Pancreas (tissue), 10 donors: ENCODE measurements around the gene IFIH1. TPM values are rescaled to one million over a fixed set of nuclear protein-coding genes. Genes with fewer than 3 reads are reported as not detected.

Source experiments
- ATAC-seq, 4 donors: fragments of 200-7000 bp; cut with Tn5 transposase; one replicate each; pipeline versions ENCODE4 v1.8.0 to v1.9.1; 2020; ENCODE audit warnings: mild to moderate bottlenecking in 4 of 4, moderate library complexity in 4 of 4
- DNase-seq, 6 donors: peaks; one replicate each; pipeline ENCODE4 v3.0.0-alpha.2; 2020
- FAIRE-seq: peaks from 2 replicates; lab custom pipeline; 2012; peaks lifted over from hg19 to GRCh38; lab: Jason Lieb, UNC
- H3K27ac ChIP-seq, 4 donors: fragments of 200-600 bp; sonication (generic); 1 replicate in 3 of 4; 2 replicates in 1 of 4; pipeline versions ENCODE4 v1.5.0 to v1.8.0; 2020
- H3K27me3 ChIP-seq, 4 donors: fragments of 200-600 bp; one replicate each; pipeline ENCODE4 v1.8.0; 2021
- H3K36me3 ChIP-seq, 3 donors: fragments of 200-600 bp; sonication (generic) in 1 of 3; one replicate each; pipeline versions ENCODE4 v1.5.0 to v1.8.0; 2020 to 2021
- H3K4me1 ChIP-seq, 3 donors: fragments of 200-600 bp; one replicate each; pipeline ENCODE4 v1.8.0; 2021
- H3K4me3 ChIP-seq, 4 donors: fragments of 200-600 bp; sonication (generic) in 2 of 4; one replicate each; pipeline versions ENCODE4 v1.5.0 to v1.8.0; 2020 to 2021
- H3K9me3 ChIP-seq, 4 donors: fragments of 200-600 bp; one replicate each; pipeline ENCODE4 v1.8.0; 2021
- WGBS, 2 donors: extraction: QIAGEN DNeasy Blood & Tissue Kit; methylation state at CpG; one replicate each; pipeline ENCODE4 v1.1.7; 2013; 5-methylcytosine and 5-hydroxymethylcytosine counted together
- intact Hi-C, 3 donors: fragments of 100-400 bp; cut with DNase I; formaldehyde crosslinking; loops; one replicate each; pipeline versions ENCODE4 v1.11.1 to v1.14.2; 2022
- polyA plus RNA-seq, 2 donors: library from polyadenylated mRNA; stranded (reverse); fragments of 200-250 nt; gene quantifications; one replicate each; pipeline ENCODE4 v1.2.3, GENCODE V29; 2013
- total RNA-seq, 6 donors: library from RNA; stranded (reverse); fragmentation: NEBNext Ultra II Directional in 4 of 6; extraction: Animal tissue kit (Norgen Biotek cat#: 25700) in 4 of 6; gene quantifications; one replicate each; pipeline versions ENCODE4 v1.2.1 to v1.2.4, GENCODE V29; 2021 to 2023
- TF ChIP-seq, protein P1 (sequence below), 4 donors: fragments of 200-600 bp; sonication (generic) in 3 of 4; IDR thresholded peaks; one replicate each; pipeline versions ENCODE4 v1.5.0 to v1.8.0; 2021; ENCODE audit warnings: antibody characterized with exemption in 4 of 4
- donor health status: healthy with polysubstance abuse.
- donor health status: DM: no; HTN: no; CAD: no; lungs with moderate emphysema.
- donor health status: DM: no; HTN: no; CAD: no.
- donor health status: control.
- donor health status: control.
- donor health status: Bipolar disorder and iron deficiency.
- donor health status: DM: yes; HTN: yes; CAD: no.
- donor health status: DM: no; HTN: no; CAD: no.
- donor health status: DM: no; HTN: no; CAD: no.
- donor health status: DM: yes; HTN: yes; CAD: no.

IFIH1 gene
- total and polyA plus RNA-seq, 8 donors: 5.7 to 19.5 (median 7.3) TPM

DNA sequence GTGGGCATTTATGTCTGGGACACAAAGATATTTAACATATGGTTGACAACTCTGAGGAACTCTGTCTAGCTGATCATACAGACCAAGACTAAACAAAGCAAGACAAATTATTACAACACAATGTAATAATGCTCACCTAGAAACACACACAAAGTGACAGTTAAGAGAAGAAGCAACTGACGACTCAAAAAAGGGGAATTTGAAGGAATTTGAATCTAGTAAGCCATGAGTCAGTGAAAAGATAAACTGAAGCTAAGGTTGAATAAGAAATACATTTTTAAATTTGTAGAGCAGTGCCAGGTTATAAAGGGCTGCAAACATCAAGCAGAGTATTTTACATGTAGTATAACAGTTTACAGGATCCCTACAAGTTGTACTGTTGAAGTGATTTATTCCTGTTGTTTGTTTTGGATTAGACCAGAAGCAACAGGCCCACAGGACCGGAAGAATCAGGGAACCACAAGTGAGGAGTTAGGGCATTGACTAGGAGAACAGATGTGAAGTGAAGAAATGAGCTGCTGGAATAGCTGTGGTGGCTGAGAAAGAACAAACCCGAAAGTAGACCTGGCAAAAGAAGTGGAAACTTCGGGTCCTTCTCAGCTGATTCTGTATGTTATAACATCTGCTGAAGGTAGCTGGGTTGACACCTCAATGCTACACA lies 35.6 kb downstream of the IFIH1 start:
- TF ChIP-seq, protein P1, sequence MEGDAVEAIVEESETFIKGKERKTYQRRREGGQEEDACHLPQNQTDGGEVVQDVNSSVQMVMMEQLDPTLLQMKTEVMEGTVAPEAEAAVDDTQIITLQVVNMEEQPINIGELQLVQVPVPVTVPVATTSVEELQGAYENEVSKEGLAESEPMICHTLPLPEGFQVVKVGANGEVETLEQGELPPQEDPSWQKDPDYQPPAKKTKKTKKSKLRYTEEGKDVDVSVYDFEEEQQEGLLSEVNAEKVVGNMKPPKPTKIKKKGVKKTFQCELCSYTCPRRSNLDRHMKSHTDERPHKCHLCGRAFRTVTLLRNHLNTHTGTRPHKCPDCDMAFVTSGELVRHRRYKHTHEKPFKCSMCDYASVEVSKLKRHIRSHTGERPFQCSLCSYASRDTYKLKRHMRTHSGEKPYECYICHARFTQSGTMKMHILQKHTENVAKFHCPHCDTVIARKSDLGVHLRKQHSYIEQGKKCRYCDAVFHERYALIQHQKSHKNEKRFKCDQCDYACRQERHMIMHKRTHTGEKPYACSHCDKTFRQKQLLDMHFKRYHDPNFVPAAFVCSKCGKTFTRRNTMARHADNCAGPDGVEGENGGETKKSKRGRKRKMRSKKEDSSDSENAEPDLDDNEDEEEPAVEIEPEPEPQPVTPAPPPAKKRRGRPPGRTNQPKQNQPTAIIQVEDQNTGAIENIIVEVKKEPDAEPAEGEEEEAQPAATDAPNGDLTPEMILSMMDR (IDR thresholded peaks at IDR 0.05): no peak
- Histone ChIP-seq H3K27me3 (no peaks in the 10 kb centered on the region), H3K9me3 (no peaks in the 10 kb centered on the region), H3K4me3 (no peak overlapping the region), H3K4me1 (no peaks in the 10 kb centered on the region), H3K36me3 (peaks cover 0 to 10% (median 2%) of the 10 kb centered on the region in 3 donors), H3K27ac (no peak overlapping the region)
- no peak for DNase-seq
- no peak for ATAC-seq
- FAIRE-seq: no peak
- intact Hi-C loops: no loop called here
- WGBS, 2 donors: 66 to 86% methylated on average over 4 of the region's 4 CpGs

DNA sequence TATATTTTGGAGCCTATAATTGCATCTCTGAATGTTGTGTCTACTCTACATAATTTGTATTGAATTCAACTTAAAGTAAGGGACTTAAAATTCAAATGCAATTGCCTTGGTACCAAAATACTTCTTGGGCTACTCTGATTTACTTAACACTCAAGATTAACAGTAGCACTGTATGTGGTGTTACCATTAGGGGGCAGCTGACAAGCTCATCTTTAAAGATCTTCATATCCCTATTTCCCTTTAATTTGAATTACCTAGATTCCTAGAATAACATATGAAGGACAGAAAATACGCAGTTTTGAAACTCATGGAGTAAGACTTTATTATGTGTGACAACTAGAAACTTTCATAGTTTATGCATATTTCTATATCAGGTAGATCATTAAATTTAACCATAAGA lies 37.8 kb downstream of the IFIH1 start:
- intact Hi-C loops: no loop called here
- Histone ChIP-seq H3K27ac (no peak overlapping the region), H3K36me3 (peaks cover 0 to 17% (median 6%) of the 10 kb centered on the region in 3 donors), H3K4me3 (no peak overlapping the region), H3K4me1 (no peaks in the 10 kb centered on the region), H3K9me3 (no peaks in the 10 kb centered on the region), H3K27me3 (no peaks in the 10 kb centered on the region)
- ATAC-seq (no peak), FAIRE-seq (no peak), DNase-seq (no peak)
- TF ChIP-seq, protein P1 (IDR thresholded peaks at IDR 0.05): no peak
- WGBS, 2 donors: 92% methylated on average over 1 of the region's 1 CpG

DNA sequence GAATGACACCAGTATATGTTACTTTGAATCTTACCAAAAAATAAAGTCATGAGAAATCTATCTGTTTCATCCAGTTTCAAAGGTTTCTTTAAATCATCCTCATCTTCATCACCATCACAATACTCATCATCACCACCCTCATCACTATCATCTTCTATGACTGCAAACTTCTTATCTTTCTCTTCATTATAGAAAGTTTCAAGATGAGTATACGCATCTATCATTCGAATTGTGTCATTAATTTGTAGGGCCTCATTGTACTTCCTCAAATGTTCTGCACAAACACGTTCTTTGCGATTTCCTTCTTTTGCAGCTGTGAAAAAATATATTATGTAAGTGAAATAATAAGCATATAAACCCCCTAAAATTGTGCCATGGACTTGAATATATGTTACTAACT lies 41.1 kb downstream of the IFIH1 start:
- ATAC-seq: no peak
- WGBS, 2 donors: 92 to 93% methylated on average over 4 of the region's 4 CpGs
- H3K4me3 ChIP-seq: no peak overlapping the region

DNA sequence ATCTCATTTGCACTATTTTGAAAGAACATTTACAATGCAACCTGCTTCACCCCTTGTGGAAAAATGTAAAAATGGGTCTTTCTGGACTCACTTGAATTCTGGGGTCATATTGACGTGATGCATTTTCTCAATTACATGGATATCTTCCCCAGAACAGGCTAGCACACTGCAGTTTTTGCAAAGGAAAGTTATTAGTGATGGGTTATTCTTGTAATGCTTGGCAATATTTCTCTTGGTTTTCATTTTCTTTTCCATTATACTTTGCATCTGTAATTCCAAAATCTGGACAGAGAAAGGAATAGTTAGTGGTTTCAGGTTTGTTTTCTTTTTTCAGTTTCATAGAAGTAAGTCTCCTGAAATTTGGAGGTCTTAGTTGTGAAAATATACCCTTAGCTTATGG lies 50.5 kb downstream of the IFIH1 start:
- H3K4me3 ChIP-seq: no peak overlapping the region
- no peaks in the 10 kb centered on the region for H3K4me1 ChIP-seq
- H3K36me3 ChIP-seq: peaks cover 0 to 24% (median 0%) of the 10 kb centered on the region in 3 donors
- TF ChIP-seq, protein P1 (IDR thresholded peaks at IDR 0.05): no peak
- H3K27ac ChIP-seq: no peak overlapping the region
- DNase-seq (no peak), ATAC-seq (no peak), FAIRE-seq (no peak)
- intact Hi-C loops: no loop called here
- H3K9me3 ChIP-seq: no peaks in the 10 kb centered on the region
- no peaks in the 10 kb centered on the region for H3K27me3 ChIP-seq
- 91 to 100% methylated on average over 1 of the region's 1 CpG for WGBS, 2 donors

More for the DNA sequence above, 41.1 kb downstream of the IFIH1 start:
- TF ChIP-seq, protein P1 (IDR thresholded peaks at IDR 0.05): no peak
- Histone ChIP-seq H3K4me1 (no peaks in the 10 kb centered on the region), H3K36me3 (peaks cover 0 to 25% (median 6%) of the 10 kb centered on the region in 3 donors), H3K9me3 (no peaks in the 10 kb centered on the region), H3K27me3 (no peaks in the 10 kb centered on the region), H3K27ac (no peak overlapping the region)
- FAIRE-seq (no peak), DNase-seq (no peak)
- intact Hi-C loops: no loop called here

DNA sequence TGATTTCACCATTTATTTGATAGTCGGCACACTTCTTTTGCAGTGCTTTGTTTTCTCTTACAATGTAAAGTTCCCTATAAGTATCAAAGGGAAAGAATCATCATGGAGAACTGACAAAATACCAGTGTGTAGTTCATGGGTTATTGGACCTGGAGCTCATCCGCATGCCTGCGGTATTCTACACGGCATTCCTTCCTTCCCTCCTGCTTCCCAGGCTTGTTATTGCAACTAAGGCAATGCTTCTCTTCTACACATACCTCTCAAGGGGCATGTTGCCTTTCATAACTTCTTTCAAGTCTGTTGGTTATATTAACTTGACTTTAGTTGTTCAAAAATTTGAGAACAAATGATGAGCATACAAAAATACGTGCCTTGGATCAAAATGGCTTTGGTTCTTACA lies 51.0 kb downstream of the IFIH1 start:
- H3K4me1 ChIP-seq: no peaks in the 10 kb centered on the region
- no peaks in the 10 kb centered on the region for H3K9me3 ChIP-seq
- ATAC-seq (no peak), FAIRE-seq (no peak), DNase-seq (no peak)
- 91 to 95% methylated on average over 5 of the region's 5 CpGs for WGBS, 2 donors
- TF ChIP-seq, protein P1 (IDR thresholded peaks at IDR 0.05): no peak
- H3K27ac ChIP-seq: no peak overlapping the region
- H3K36me3 ChIP-seq: peaks cover 0 to 24% (median 0%) of the 10 kb centered on the region in 3 donors
- intact Hi-C loops: no loop called here
- H3K4me3 ChIP-seq: no peak overlapping the region
- no peaks in the 10 kb centered on the region for H3K27me3 ChIP-seq
